Forelimb muscle (tissue), 1 donor: ENCODE results near the gene ELL. TPM values are rescaled to one million over a fixed set of nuclear protein-coding genes. Genes with fewer than 3 reads are reported as not detected.
"Not testable (repeated sequence)": the region's sequence is repeated elsewhere in the genome, so short reads cannot be mapped to it uniquely, and the experiment has no call there.

Experiments used
- DNase-seq: peaks from one replicate; pipeline ENCODE4 v3.0.0-alpha.2; 2013; ENCODE audit warnings: low read depth
- polyA plus RNA-seq: library from polyadenylated mRNA; unstranded; fragments of 120-200 nt; gene quantifications from one replicate; pipeline ENCODE4 v1.2.1, GENCODE V29; 2013; ENCODE audit not compliant: insufficient read length

The ELL gene
- polyA plus RNA-seq, 1 donor, result 16.8 TPM

GRCh38 chr19:18402455-18403248 lies 119.2 kb downstream of the ELL start:
- not testable (repeated sequence) for DNase-seq

DNA sequence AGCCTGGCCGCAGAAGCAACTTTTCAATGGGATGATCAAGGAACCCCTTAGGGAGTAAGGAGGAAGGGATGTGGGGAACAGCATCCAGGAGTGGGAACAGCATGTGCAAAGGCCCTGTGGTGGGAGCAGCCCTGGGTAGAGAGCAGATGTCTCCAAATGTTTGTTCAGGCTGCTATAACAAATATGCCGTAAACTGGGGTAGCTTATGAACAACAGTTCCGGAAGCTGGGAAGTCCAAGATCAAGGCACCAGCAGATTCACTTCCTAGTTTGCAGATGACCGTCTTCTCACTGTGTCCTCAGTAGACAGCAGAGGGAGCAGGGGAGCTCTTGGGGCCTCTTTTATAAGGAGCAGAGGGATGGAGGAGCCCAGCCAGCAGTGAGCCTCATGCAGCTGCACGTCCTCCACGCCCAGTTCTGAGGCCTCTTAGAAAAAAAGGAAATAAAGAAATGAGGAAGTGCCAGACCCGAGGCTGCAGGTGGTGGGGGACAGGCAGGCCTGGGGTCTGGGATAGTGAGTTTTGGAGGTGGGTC lies 120.2 kb downstream of the ELL start:
- peak; percentile 76 for DNase-seq

DNA sequence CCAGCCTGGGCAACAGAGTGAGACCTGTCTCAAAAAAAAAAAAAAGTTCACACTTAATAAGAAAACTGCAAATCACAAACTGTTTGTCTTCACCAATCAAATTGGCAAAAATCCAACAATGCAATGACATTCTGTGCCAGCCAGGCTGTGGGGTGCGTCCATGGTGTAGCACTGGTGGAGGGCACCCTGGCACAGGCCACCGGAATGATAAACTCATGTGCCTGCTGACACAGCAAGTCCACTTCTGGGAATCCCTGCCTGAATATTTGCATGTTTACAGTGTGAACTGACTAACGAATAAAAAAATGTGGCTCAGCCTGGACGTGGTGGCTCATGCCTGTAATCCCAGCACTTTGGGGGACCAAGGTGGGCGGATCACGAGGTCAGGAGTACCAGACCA lies 122.9 kb downstream of the ELL start:
- no peak for DNase-seq

DNA sequence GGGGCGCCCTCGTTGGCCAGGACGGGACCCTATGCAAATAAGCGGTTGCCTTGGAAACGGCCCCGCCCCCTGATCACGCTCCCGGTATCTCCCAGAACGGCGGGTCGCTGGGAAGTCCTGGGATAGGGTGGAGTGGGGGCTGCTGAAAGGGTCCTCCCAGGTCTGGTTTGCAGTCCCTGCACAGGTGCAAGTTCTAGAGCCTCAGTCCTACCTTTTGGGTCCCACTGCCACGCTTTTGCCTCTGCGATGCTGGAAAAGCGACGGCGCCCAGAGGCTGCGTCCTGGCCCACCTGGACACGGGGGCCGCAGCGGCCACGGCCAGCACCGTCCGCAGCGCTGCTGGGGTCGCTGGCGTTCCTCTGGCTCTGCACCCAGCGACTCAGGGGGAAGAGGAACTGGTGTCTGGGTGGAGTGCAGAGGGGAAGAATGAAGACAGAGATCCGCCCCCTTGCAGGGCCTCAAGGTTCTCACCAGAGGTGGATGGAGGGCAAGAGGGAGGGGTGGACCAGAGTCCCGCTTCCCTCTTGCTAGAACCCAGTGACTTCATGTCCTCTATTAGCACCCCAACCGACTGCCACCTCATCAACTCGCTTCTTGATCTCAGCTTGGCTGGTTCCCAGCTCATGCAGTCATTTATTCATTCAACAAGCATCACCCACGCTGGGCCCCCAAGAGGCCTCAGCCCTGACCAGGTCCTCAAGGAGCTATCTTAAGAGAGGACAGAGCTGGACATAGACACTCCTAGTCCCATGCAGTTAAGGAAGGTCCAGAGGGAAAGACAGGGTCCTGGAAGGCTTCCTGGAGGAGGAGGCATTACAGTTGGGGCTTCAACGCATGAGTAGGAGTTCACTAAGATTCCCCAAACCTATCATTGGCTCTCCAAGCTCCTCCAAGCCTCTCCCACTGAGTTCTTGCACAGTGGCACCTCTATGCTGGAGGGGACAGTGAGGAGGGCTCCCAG lies 124.3 kb downstream of the ELL start, which contains the start of gene LRRC25:
Gene LRRC25, minus strand, starts transcription at position 381 of the 961 bp plus-strand sequence. CDS start 659 bp downstream, outside the sequence.
- no peak for DNase-seq

GRCh38 chr19:18396471-18397241 lies 125.2 kb downstream of the ELL start:
- DNase-seq, result no peak

- DNase-seq, result no peak
Observed at GRCh38 chr19:18393836-18394235, 128.0 kb downstream of the ELL start.

DNA sequence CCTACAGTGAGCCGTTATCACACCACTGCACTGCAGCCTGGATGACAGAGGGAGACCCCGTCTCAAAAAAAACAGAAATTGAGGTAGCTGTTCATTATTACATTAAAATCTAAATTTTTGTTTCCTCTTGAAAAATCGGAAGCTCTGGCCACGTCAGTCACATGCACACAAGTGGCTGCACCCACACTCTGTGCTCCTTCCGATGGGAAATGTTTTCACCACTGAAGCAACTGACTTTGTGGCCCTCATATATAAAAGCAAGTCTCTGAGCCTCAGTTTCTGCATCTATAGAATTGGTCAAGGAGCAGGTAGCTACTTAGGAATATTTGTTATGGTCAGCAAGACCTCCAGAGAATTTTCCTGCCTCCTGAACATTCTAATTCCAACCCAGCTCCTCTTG lies 128.9 kb downstream of the ELL start:
- no peak for DNase-seq

Other genes starting within 250 kb of the ELL start
- 3.4 TPM for gene IQCN, start 247.6 kb downstream of the ELL start, polyA plus RNA-seq
- gene JUND, start 240.4 kb downstream of the ELL start, polyA plus RNA-seq, result 129 TPM
- 87.8 TPM for gene LSM4, start 199.0 kb downstream of the ELL start, polyA plus RNA-seq
- gene PGPEP1, start 181.5 kb downstream of the ELL start, polyA plus RNA-seq, result 8.1 TPM
- gene GDF15, start 135.9 kb downstream of the ELL start, polyA plus RNA-seq, result 0.30 TPM
- gene LRRC25, start 124.4 kb downstream of the ELL start, polyA plus RNA-seq, result 1.6 TPM
- 94.6 TPM for gene SSBP4, start 102.7 kb downstream of the ELL start, polyA plus RNA-seq
- 164 TPM for gene ISYNA1, start 83.9 kb downstream of the ELL start, polyA plus RNA-seq
- 113 TPM for gene FKBP8, start 21.5 kb upstream of the ELL start, polyA plus RNA-seq
- gene KXD1, start 35.8 kb upstream of the ELL start, polyA plus RNA-seq, result 71.3 TPM
- 1,288 TPM for gene UBA52, start 49.8 kb upstream of the ELL start, polyA plus RNA-seq
- 33.4 TPM for gene REX1BD, start 66.7 kb upstream of the ELL start, polyA plus RNA-seq
- gene CRLF1, start 84.7 kb upstream of the ELL start, polyA plus RNA-seq, result 14.8 TPM
- 8.9 TPM for gene TMEM59L, start 90.8 kb upstream of the ELL start, polyA plus RNA-seq
- 4.4 TPM for gene KLHL26, start 115.0 kb upstream of the ELL start, polyA plus RNA-seq
- 15.2 TPM for gene CRTC1, start 161.6 kb upstream of the ELL start, polyA plus RNA-seq